ENCODE data around the gene ANKRD65. TPM values are rescaled to one million over a fixed set of nuclear protein-coding genes. Genes with fewer than 3 reads are reported as not detected.
"Not testable (repeated sequence)": the region's sequence is repeated elsewhere in the genome, so short reads cannot be mapped to it uniquely, and the experiment has no call there.

ANKRD65 gene
- total RNA-seq, 1 donor from 2014 or later: 4.1 TPM

DNA sequence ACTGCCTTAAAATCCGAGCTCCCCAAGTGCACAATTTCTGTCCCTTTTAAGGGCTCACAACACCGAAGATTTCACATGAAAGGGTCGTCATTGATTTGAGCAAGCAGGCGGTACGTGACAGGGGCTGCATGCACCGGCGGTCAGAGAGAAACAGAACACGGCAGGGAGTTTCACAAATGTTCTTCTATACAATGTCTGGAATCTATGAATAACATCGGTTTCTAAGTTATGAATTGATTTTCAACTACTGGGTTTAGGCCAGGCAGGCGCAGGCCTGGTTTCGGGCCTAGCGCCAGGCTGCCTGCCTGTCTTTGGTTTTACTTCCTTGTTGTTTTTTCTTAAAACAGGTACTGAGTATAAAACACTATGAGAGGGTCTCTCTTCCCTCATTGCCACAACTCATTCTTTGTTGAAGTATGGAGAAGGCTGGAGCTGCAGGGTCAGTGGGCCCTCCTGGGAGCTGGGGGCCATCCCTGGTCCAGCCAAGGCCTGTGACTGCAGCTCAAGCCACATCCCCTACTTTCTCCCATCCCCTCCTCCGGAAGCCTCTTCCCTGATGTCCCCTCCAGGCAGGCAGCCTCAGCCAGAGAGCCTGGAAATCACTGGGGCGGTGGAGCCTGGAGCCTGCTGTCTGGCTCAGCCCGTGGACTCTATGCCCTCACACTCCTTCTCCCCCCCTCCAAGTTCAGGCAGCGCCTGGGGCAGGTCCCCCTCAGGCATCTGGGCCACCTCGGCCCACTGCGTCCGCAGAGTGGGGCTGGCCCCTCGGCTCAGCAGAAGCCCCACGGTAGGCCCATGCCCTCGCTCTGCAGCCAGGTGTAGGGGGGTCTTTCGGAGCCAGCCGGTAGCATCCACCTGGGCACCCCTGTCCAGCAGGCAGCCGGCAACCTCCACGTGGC is 2.4 kb downstream of the ANKRD65 start:
- DNase-seq (ENCODE audit: low spot score): no peak

DNA sequence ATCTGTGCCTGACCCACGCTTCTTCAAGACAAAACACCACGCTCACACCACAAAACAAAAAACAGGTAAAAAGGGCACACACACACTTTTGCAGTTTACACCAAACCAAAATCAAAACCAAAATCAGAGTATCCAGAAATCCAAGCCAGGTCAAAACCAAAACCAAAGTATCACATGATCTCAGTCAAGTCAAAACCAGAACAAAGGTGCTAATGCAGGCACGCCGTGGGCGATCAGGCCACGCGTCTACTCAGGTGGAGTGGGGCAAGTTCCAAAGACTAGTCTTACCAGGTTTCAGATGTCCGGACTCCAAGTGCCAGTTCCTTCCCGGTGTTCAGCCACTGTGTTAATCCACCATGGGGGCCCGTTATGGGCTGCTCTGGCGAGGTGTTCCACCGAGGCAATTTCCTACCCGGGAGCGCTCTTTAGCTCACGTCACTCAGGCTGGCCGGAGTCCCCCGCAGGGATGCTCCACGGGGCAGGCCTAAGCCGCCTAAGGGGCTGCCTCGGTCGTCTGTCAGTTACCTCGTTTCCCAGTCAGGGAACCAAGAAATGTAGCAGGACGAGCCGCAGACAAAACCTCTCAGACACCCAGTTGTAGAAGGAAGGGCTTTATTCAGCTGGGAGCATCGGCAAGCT is 3.1 kb downstream of the ANKRD65 start:
- not testable (repeated sequence) for DNase-seq (ENCODE audit: low spot score)

DNA sequence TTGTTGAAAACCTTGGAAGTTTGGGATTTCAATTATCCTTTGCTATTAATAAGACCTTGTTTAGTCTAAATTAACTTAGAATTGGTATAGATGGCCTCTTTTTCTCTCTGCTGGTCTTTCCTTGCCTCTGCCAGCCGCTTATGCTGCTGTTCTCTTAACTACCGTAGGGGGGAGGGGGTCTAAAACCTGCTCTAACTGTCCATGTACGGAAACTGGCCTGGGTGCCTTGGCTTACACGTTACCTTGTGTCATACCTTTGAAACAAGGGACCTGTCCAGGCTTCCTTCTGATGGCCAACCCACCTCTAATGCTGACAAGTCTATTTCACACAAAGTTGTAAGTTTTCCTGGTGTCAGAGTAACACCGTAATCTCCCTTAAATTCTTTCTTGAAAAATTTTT is 3.7 kb downstream of the ANKRD65 start:
- DNase-seq (ENCODE audit: low spot score): not testable (repeated sequence)

DNA sequence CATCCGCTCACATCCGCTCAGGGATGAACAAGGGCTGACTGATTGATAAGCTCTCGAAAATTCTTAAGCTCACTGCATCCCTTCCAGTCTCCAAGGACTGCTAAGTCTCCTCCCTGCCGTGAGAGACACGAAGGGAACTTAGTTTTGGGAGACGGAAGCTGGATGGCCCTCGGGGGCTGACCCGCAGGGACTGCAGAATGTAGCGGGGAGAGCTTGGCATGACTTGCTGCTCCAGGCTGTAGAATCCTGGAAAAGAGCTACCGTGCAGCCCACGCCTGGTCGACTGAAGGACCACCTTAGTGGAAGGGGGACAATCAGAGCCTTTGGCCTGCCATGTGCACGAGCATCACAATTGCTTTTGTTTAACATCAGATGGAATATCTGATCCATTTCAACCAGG is 5.3 kb downstream of the ANKRD65 start:
- no peak for DNase-seq (ENCODE audit: low spot score)

DNA sequence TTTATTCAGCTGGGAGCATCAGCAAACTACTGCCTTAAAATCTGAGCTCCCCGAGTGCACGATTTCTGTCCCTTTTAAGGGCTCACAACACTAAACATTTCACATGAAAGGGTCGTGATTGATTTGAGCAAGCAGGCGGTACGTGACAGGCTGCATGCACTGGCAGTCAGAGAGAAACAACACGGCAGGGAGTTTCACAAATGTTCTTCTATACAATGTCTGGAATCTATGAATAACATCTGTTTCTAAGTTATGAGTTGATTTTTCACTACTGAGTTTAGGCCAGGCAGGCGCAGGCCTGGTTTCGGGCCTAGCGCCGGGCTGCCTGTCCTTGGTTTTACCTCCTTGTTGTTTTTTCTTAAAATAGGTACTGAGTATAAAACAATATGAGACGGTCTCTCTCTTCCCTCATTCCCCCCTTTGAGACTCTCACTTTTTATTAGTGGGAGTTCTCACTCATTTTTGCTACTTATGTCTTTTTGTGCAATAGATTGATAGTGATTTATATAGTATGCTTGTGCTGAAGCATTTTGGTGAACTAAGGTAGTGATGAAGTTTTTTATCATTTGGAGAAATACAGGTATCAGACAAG is 8.7 kb downstream of the ANKRD65 start:
- not testable (repeated sequence) for DNase-seq (ENCODE audit: low spot score)

DNA sequence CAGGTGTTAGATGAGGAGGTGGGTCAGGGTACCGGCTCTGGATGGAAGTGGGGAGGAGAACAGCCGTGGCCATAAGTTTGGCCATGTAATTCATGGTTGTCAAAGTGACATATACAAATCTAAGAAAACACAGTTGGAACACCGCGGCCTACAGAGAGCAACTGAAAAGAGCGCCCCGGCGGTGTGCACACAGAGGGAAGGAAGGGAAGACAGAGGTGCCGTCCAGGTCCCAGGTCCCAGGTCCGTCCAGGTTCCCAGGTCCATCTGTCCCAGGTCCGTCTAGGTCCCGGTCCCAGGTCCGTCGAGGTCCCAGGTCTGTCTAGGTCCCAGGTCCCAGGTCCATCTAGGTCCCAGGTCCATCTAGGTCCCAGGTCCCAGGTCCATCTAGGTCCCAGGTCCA is 9.4 kb downstream of the ANKRD65 start:
- no peak for DNase-seq (ENCODE audit: low spot score)

DNA sequence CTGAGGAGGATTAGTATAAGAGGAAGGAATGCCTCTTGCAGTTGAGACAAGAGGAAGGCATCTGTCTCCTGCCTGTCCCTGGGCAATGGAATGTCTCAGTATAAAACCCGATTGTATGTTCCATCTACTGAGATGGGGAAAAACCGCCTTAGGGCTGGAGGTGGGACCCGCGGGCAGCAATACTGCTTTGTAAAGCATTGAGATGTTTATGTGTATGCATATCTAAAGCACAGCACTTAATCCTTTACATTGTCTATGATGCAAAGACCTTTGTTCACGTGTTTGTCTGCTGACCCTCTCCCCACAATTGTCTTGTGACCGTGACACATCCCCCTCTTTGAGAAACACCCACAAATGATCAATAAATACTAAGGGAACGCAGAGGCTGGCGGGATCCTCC is 10.8 kb downstream of the ANKRD65 start:
- not testable (repeated sequence) for DNase-seq (ENCODE audit: low spot score)

DNA sequence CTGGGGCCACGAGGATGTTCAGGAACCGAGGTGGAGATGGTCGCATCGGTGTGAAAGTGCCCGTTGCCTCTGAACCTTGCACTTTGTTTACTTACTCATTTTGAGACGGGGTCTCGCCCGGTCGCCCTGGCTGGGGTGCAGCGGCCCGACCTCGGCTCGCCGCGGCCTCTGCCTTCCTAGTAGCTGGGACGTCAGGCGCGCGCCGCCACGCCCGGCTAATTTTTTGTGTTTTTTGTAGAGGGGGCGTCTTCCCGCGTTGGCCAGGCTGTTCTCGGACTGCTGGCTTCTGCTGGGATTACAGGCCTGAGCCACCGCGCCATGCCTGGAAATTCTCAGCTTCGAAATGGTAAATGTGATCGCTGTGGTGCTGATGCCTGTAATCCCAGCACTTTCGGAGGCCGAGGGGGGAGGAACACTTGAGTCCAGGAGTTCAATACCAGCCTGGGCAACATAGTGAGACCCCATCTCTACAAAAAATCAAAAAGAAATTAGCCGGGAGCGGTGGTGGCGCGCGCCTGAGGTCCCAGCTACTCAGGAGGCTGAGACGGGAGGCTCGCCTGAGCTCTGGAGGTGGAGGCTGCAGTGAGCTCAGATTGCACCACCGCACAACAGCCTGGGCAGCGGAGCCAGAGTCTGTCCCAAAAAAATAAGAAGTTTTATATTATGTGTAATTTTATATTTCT is 13.3 kb downstream of the ANKRD65 start:
- no peak for DNase-seq (ENCODE audit: low spot score)

DNA sequence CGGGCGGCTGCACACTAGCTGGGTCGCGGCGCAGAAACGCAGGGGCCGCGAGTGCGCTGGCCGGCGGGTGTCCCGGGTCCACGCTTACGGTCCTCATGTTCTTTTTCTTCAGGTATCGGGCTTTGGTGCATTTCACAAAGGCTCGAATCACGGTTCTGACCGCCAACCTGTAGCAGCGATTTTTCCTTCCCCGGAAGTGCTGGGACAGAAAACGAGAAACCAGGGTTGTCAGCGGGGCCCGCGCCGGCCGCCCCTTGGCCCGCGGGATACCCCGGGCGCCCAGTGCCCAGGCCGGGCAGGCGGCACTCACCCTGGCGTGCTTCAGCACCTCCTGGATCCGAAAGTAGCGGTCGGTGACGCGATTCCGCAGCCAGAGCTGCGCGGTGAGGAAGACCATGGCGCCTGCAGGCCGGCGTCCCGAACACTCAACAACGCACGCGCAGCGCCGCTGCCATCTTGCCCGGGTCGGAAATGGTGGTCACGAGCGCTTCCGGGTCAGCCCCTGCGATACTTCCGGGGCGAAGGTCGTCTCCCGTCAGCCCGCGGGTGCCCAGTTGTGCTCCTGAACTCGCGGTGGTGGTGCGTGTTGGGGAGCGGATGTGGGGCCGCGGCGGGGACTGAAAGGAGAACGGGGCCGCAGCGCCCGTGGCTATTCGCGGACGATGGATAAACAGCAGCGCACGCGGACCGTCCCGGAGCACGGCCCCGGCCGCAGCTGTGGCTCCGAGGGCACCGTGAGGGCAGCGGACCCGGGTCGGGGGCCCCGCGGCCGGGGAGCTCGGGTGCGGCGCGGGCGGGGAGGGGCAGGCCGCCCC is 14.0 kb downstream of the ANKRD65 start, which contains the start of gene MRPL20:
Gene MRPL20 (minus strand): TSS at position 473 of the 815 bp plus-strand sequence. CDS start 76 bp downstream, at position 397.
- DNase-seq (ENCODE audit: low spot score): peak; percentile 99

DNA sequence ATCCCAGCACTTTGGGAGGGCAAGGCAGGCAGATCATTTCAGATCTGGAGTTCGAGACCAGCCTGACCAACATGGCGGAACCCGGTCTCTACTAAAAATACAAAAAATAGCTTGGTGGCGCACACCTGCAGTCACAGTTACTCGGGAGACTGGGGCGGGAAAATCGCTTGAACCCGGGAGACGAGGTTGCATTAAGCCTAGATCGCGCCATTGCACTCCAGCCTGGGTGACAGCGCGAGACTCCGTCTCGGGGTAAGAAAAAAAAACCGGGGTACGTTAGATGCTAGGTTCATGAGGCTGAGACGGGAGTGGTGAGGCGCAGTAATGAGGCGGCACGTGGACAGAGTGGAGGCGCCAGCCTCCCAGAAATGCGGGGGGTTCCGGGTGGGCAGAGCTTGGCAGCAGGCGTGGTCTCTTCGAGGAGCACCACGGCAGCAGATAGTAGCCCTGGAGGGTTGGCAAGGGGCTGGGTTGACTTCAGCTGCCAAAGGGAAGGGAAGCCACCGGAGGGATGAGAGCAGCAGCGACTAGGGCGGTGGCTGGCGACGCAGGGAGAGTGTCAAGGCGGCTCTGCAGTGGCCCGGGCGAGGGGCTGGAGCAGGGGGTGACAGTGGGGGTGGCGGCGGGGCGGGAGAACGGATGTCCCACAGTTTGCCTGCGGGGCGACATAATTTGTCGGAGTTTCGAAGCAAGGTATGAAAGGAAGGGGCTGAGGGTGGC is 14.8 kb downstream of the ANKRD65 start:
- no peak for DNase-seq (ENCODE audit: low spot score)

DNA sequence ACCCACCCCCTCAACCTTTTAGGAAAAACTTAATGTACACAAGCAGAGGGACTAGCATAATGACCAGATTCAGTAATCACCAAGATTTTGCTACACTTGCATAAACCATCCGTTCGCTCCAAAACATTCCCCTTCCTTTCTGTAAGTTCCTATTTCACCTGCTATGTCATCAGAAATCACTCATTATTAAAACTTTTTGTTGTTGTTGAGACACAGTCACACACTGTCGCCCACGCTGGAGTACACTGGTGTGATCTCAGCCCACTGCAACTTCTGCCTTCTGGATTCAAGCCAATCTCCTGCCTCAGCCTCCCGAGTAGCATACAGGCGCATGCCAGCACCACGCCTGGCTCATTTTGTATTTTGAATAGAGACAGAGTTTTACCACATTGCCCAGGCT is 17.4 kb downstream of the ANKRD65 start:
- DNase-seq (ENCODE audit: low spot score): no peak

DNA sequence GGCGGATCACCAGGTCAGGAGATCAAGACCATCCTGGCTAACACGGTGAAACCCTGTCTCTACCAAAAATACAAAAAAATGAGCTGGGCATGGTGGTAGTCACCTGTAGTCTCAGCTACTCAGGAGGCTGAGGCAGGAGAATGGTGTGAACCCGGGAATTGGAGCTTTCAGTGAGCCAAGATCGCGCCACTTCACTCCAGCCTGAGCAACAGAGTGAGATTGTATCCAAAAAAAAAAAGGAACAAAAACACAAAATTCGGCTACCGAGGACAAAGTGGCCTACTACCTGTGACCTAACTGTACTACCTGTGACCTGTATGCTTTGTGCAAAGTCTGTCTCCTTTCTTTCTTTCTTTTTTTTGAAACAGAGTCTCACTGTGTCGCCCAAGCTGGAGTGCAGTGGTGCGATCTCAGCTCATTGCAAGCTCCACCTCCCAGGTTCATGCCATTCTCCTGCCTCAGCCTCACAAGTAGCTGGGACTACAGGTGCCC is 18.1 kb downstream of the ANKRD65 start:
- DNase-seq (ENCODE audit: low spot score): not testable (repeated sequence)

DNA sequence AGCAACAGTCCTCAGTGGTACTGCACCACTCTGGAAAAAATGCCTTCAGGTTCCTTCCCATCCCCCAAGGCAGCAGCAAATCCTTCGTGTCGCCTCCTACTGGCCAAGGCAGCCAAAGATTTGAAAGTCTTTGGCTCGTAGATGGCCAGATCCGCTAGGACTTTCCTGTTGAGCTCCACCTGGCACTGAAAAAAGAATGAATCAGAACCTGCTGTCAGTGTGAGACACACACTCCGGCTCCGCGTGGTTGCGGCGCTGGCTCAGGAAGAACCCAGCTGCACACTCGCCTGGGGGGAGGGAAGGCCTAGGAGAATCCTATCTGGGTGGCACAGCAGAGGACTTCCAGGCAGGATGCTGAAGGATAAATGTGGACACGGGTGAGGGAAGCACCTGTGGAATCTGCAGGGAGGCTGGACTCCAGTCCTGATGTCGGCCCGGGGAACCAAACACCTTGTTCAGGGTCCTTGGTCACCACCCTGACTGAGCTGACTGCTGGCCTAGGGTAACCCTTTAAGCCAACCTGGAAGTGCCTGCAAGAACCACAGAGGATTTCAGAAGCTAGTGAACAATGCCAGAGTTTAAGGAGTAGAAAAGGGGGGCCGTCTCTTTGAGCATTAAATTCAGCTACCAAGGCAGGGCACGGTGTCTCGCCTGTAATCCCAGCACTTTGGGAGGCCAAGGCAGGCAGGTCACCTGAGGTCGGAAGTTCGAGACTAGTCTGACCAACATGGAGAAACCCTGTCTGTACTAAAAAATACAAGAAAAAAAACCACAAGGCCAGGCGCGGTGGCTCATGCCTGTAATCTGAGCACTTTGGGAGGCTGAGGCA is 18.8 kb downstream of the ANKRD65 start:
- DNase-seq (ENCODE audit: low spot score): no peak

DNA sequence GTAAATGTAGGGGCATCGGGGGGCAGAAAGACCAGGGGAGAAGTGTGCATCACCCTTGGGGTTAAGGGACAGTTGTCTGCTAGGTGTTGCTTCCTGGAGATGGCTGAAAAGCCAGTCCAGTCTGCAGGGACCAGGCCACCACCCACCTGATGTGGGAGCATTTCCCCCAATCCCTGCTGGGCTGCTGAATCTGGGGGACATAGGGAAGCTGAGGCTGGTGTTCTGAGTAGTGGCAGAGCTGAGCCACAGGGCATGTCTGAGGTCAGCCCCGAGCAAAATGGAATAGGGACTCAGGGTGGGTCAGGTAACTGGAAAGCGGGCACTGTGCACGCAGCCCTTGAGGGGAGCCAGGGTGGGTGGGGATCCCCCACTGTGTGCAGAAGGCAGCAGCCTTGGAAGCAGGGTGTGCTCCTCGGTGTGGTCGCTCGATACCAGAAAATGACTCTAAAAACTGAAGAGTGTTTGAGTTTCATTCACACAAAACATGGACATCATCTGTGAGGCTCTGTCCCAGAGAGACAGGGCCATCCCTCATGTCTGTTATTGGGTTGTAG is 19.5 kb downstream of the ANKRD65 start:
- DNase-seq (ENCODE audit: low spot score): no peak

DNA sequence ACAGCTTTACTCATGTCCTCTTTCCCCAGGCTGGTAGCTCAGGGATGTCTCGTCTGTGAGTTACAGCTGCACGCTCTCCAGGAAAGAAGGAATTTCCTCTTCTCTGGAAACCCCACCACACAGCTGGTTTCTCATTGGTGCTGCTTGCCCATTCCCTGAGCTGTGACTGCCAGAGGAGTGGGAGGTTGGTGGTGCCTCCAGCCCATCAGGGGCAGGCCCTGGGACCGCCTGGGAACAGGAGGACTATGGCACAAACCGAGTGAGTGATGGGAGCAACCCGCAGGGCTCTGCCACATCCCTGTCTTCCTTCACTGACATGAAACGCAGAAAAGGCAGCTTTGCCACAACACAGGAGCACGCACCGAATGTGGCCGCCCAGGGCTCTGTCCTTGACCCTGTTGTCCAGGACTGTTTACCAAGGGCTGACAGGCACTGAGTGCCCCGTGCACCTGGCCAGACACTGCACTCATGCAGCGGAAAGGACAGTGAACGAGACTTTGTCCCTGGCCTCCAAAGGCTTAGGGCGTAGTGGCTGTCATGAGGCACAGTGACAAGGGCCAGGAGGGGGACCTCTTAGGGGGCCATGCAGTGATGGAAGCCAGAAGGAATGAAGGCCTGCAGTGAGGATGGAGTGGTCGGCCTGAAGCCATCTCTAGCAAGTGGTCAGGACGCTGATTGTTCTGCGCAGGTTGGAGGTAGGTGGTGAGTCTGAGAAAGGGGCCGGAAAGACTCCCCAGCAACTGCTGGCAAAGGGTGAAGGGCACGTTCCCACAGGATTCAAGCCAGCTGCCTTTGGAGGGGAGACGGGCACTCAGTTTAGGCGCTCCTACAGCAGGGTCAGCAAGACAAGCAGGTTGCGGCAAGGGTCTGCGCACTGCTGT is 20.3 kb downstream of the ANKRD65 start:
- no peak for DNase-seq (ENCODE audit: low spot score)

DNA sequence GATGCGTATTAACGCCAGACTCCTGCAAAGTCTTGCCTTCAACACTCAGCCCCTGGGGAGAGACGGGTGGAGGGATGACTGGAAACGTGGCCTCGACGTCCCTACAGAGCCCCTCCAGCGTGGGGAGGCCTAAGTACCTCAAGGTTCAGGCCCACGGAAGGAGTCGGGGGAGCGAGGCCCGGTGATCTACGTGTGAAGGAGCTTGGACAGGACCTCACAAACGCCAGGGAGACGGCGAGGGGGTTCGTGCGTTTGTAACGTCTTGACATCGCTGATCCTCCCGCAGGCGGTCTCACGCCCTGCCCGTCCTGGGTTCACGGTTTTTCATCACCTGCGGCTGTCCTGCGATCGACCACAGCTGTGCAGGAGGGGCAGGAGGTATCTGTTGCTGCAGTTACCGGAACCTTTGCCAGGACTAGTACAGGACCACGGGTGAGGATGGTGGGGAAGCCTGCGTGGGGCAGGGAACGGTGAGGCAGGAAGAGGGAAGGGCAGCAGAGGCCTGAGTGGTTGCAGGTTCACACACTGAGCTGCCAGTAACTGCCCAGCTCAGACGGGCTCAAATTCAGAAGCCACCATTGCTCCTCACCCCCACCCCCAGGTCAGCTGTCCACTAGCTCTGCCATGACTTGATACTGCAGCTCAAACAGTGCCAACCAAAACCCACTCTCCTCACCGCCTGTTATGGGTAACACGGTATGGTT is 21.1 kb downstream of the ANKRD65 start:
- DNase-seq (ENCODE audit: low spot score): no peak
